ENCODE measurements around the gene TRPM3.

The TRPM3 gene

GRCh38 chr9:70610287-70610644 is 511.2 kb downstream of the TRPM3 start:
- DNase-seq (ENCODE audit: low read depth in 2 of 2) = no peak

GRCh38 chr9:70609542-70610286 is 511.7 kb downstream of the TRPM3 start:
- DNase-seq (ENCODE audit: low read depth in 2 of 2) = no peak

- DNase-seq (ENCODE audit: low read depth in 2 of 2) = no peak
These were observed 512.4 kb downstream of the TRPM3 start for GRCh38 chr9:70609011-70609410.

- no peak for DNase-seq (ENCODE audit: low read depth in 2 of 2)
These were observed 513.5 kb downstream of the TRPM3 start for GRCh38 chr9:70607926-70608325.

GRCh38 chr9:70607329-70607728 is 514.1 kb downstream of the TRPM3 start:
- DNase-seq (ENCODE audit: low read depth in 2 of 2) = no peak

DNA sequence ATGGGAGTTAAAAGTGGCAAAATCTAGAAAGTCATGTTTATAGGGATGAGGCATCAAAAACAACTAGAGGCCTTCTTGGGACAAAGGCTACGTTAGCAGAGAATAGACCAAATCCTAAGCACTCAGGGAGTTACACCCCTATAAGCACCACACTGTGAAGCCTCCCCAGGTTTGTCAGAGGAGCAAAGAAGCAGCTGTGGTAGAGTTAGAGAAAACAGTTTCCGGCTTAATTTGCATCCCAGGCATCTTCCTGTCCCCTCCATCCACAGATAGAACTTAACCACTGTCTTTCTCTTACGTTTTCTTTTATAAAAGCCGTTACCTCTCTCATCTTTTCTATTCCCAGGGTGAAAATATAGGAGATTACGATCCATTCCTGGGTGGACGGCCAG is 518.4 kb downstream of the TRPM3 start:
- DNase-seq (ENCODE audit: low read depth in 2 of 2) = no peak

- DNase-seq (ENCODE audit: low read depth in 2 of 2) = peak in 1 of 2 donors; percentile 7
These were observed 519.0 kb downstream of the TRPM3 start for GRCh38 chr9:70602321-70603019.

DNA sequence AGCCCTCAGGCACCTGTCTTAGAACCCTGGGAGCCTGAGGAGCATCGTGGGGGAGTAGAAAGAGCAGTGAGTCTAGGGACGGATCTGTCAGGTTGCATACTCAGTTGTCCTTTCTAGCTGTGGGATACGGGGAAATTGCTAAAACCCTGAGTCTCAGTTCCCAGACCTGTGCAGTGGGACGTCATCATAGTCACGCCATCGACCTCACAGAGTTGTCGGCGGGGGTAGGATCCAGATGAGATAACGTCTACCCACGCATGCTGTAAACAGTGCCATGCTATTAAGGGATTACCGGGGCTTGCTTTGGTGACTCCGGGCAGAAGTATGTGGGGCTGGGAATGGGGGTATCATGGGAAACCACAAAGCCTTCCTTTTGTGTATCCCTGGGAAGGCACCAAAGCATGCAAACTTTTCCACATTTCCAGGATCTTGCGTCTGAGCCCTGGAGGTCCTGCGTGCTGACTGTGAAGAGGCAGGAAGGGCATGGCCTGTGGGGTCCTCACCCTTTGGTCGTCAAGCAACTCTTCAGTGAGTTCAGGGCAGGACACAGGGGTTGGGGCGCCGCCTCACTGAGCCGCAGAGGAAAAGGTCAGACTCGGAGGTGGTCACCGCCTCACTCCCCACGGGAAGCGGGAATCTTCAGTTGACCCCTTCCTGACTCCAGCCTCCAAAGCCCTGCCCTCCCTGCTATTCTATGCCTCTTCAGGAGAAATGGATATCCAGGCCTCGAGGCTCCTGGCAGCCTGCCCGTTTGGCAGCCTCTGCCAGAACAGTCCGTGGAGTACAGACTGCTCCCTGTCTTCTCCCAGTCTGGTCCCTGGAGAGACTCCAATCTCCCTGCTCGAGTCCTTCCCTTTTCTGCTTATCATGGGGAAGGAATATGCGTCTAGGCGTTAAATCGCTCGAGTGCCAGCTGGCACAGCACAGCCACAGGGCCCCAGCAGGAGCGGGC is 520.1 kb downstream of the TRPM3 start:
- no peak for DNase-seq (ENCODE audit: low read depth in 2 of 2)

GRCh38 chr9:70600506-70600905 is 520.9 kb downstream of the TRPM3 start:
- DNase-seq (ENCODE audit: low read depth in 2 of 2) = no peak

DNA sequence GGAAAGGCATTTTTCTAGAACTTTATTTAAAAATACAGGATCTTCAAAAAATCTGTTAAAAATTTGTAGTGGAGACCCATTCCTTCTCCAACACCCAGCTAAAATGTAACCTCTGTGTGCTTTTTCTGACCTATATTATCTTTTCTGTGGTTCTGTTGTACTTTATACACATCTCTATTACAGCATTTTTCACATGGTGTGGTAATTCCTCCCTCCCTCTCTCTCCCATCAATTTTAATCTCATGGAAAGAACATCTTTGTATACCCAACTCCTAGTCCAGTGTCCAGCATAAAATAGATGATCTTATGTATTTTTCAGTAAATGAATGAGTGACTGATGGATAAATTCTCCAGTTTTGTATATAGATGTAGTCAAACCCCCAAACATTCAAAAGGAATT is 523.5 kb downstream of the TRPM3 start:
- DNase-seq (ENCODE audit: low read depth in 2 of 2) = no peak

DNA sequence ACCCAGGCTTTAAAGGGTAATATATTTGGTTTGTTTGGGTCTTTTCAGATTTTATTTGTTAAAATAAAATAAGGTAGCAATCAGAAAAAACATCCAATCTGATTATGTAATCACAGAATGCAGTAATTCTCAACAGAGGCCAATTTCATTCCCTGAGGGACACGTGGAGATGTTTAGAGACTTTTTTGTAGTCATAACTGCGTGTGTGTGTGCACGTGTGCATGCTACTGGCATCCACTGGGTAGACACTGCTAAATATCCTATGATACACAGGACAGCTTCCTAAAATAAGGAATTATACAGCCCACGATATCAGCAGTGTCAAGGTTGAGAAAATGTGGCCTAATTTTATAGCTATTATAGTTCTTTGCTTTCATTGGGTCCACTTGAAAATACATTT is 526.2 kb downstream of the TRPM3 start:
- DNase-seq (ENCODE audit: low read depth in 2 of 2) = no peak

DNA sequence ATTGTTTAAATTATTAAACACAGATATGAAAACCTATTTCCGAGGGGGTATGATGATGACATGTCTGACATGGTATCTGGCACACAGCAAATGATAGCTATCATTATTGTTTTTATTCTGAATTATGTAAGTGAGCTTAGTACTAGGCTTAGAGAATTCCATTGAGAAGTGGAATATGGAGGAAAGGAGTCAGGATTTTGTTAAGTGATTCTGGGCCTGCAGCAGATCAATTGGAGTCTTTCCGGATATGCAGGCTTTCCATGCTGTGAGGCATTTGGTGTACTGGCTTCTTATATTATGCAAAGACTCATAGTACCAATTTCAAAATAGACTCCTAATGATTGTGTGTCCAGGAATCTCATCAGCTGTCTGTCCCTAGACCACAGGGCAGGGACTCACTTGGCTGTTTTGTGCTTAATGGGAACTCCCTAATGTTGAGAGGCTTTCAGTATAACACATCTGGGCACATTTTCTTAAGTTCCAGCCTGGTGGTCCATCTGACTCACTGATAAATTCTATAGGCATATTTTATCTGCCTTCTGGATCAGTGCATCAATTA is 527.0 kb downstream of the TRPM3 start:
- DNase-seq (ENCODE audit: low read depth in 2 of 2) = no peak

- DNase-seq (ENCODE audit: low read depth in 2 of 2) = no peak
These were observed 528.2 kb downstream of the TRPM3 start for GRCh38 chr9:70593241-70593640.

DNA sequence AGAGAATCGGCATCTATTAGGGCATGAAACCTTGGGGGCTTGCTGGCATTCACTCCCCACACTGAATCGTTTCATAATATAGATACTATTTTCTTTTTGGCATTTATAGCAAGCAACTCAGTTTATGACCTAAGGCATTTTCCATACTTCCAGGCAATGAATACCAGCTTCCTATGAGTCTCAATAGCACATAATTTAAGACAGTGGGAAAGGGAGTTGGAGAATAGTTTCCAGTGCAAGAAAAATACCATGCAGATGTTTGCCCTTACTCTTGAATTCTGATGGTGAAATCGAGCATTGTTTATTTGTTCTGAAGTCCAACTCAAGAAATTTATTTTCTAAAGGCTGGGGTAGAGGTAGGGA is 531.1 kb downstream of the TRPM3 start:
- no peak for DNase-seq (ENCODE audit: low read depth in 2 of 2)

GRCh38 chr9:70589571-70590314 is 531.7 kb downstream of the TRPM3 start:
- no peak for DNase-seq (ENCODE audit: low read depth in 2 of 2)

DNA sequence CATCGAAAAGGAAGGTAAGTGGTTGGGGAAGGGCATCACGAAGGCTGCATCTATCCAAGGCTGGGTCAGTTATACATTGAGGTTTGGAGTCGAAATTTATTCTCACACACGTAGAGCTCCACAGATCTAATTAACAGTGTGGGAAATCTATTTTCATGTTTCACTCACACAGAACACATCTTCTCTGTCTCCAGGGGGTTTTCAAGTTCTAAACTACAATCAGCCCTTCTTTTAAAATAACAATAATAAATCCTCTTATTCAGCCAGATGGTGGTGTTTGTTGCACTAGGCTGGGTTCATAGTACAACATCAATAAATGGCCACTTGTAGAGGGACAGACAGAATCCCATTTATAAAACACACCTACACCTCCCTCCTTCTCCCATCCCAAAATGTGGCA is 532.4 kb downstream of the TRPM3 start:
- DNase-seq (ENCODE audit: low read depth in 2 of 2) = no peak

DNA sequence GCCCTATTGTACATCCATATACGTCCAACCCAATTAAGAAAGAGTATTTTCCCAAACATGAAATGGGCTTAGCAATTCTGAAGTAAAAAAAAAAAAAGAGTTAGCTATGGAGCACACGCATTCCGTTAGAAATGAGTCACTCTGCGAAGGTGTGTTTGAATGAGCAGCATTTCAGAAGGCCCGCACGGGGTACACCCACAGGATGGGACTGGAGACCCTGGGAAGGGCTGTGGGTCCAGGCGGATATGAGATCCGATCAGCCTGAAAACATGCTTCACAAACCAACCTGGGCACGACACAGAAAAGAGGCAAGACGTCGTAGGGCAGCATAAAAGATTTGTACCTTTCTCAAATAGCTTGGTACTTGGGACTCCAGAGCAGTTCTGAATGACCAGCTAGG is 533.0 kb downstream of the TRPM3 start:
- no peak for DNase-seq (ENCODE audit: low read depth in 2 of 2)

DNA sequence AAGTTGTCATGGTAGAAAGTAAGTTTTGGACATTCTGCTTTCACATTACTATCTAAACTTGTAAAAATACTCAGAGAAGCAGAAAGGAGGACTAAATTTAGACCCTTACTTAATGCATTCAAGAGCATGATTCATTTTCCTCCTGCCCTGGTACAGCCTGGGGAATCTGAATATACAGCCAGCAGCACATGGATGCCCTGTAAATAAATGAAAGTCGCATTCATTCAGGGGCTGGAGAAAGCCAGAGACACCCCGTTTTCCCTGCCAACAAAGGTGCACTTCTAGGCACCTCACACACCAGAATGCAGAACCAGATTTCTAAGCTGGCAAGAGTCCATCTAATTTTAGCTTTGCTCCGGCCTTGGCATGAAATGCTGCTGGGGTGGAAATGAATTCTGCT is 534.2 kb downstream of the TRPM3 start:
- no peak for DNase-seq (ENCODE audit: low read depth in 2 of 2)

- no peak for DNase-seq (ENCODE audit: low read depth in 2 of 2)
These were observed 534.9 kb downstream of the TRPM3 start for GRCh38 chr9:70586476-70586875.

DNA sequence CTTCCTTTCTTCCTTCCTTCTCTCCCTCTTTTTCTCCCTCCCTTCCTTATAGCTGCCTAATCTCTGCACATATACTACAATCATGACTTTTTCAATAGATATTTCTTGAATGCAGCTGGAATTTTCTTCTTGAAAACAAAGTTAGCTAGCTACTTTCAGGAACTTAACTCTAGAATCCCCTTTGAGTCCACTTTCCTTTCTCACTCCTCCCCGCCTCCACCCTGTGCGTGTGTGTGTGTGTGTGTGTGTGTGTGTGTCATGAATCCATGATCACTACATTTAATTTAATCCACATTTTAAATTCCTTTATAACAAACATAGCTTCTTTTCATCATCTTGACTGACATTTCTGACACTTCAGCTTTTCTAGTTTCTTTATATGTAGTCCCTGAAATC is 539.5 kb downstream of the TRPM3 start:
- no peak for DNase-seq (ENCODE audit: low read depth in 2 of 2)

DNA sequence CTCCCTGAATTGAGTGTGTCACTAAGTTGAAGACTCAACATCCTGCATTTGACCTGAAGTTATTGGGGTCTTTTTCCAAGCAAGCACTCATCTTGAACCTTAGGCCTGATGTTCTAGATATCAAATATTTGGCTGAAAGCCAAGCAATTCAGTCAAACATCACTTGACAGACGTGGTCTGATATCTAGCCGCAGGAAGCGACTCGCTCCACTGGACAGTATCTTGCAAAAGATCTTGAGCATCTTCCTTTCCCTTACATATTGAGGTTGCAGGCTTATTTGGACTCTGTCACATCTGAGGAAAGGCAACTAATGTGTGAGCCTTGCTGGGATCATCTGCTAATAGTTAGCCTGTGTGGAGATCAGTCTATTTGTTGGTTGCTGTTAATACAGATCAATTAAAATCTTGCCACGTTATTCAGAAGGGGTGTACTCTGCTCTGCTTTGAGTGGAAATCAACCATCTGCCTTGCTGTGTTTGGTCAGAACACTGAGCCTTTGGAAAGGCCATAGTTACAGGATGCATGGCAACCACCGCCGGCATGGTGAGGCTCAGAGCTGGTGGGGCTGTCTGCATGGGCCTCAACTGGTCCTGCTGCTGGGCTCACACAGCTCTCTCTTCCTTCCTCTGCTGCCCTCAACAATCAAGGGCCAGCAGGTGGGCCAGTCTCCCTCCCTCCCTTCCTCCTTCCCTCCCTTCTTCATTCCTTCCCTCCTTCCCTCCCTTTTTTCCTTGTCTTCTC is 540.0 kb downstream of the TRPM3 start:
- no peak for DNase-seq (ENCODE audit: low read depth in 2 of 2)

Data from stimulated activated CD4-positive, alpha-beta T cell treated with anti-CD3 and anti-CD28 coated beads, Interleukin-15, amount 100 ng/mL, for 48 hours (primary cell).